ENCODE data around the gene SLC25A45. TPM values are rescaled to one million over a fixed set of nuclear protein-coding genes. Genes with fewer than 3 reads are reported as not detected.
A peak's percentile ranks its signal among the peaks of the same experiment; 100 is the strongest.

Gene SLC25A45
- total RNA-seq, 1 experiment from 2014 or later: 3.9 TPM

GRCh38 chr11:65384301-65384889 lies 1.9 kb upstream of the SLC25A45 start:
- Mint-ChIP-seq H3K27ac (ENCODE audit: low read depth, unreplicated experiment) (peak overlapping the region; percentile 97), H3K27me3 (ENCODE audit: insufficient read depth, unreplicated experiment) (no peaks in the 10 kb centered on the region), H3K9me3 (ENCODE audit: unreplicated experiment) (no peaks in the 10 kb centered on the region), H3K4me3 (ENCODE audit: unreplicated experiment) (peak overlapping the region; percentile 68), H3K36me3 (ENCODE audit: insufficient read depth, unreplicated experiment) (peaks cover 6% of the 10 kb centered on the region), H3K4me1 (ENCODE audit: insufficient read depth, unreplicated experiment) (peaks cover 41% of the 10 kb centered on the region)
- intact Hi-C loops (cut with micrococcal nuclease): no loop called here
- ChIA-PET POLR2A (interaction anchor here (0.6 to 14.8 kb wide), 4 partner anchors 35 to 118 kb away, joined by 3 to 426 read pairs (median 172); partner anchors contain the start of genes MALAT1 and NEAT1), CTCF (interaction anchor here (0.7 to 3.2 kb wide), 2 partner anchors 32 to 128 kb away, joined by 3 to 17 read pairs; no protein-coding TSS in a partner anchor)
- no peak for DNase-seq (ENCODE audit: unreplicated experiment)
- TF ChIP-seq CTCF (IDR thresholded peaks at IDR 0.05; ENCODE audit: unreplicated experiment): no peak
- no TSS peak for BruUV-seq (replicated peaks)

GRCh38 chr11:65383778-65384177 lies 1.3 kb upstream of the SLC25A45 start:
- DNase-seq (ENCODE audit: unreplicated experiment): no peak
- POLR2A ChIA-PET: interaction anchor here (0.6 to 14.8 kb wide), 10 partner anchors 8 to 118 kb away, joined by 3 to 426 read pairs (median 4); partner anchors contain the start of genes MALAT1 and NEAT1
- H3K4me3 Mint-ChIP-seq (ENCODE audit: unreplicated experiment): peak overlapping the region; percentile 68

GRCh38 chr11:65382804-65383368 lies 440 bp upstream of the SLC25A45 start:
- H3K27me3 Mint-ChIP-seq (ENCODE audit: insufficient read depth, unreplicated experiment): no peaks in the 10 kb centered on the region
- TSS peak; percentile 63 for BruUV-seq (replicated peaks)
- H3K36me3 Mint-ChIP-seq (ENCODE audit: insufficient read depth, unreplicated experiment): peaks cover 6% of the 10 kb centered on the region
- ChIA-PET CTCF (interaction anchor here (0.7 to 3.2 kb wide), 9 partner anchors 9 to 540 kb away, joined by 3 to 17 read pairs (median 3); partner anchors contain the start of gene FAM89B), POLR2A (interaction anchor here (0.5 to 14.8 kb wide), 22 partner anchors 9 to 1861 kb away, joined by 3 to 426 read pairs (median 4); partner anchors contain the start of genes FAM89B, MALAT1, NEAT1 and TIGD3)
- DNase-seq (ENCODE audit: unreplicated experiment): peak; percentile 97
- intact Hi-C loops (cut with micrococcal nuclease): loop anchor here (1.0 to 2.0 kb wide), 3 partner anchors 38 to 127 kb away; no protein-coding TSS in a partner anchor
- peak overlapping the region; percentile 97 for H3K27ac Mint-ChIP-seq (ENCODE audit: low read depth, unreplicated experiment)
- TF ChIP-seq CTCF (IDR thresholded peaks at IDR 0.05; ENCODE audit: unreplicated experiment): no peak
- peak overlapping the region; percentile 68 for H3K4me3 Mint-ChIP-seq (ENCODE audit: unreplicated experiment)
- H3K9me3 Mint-ChIP-seq (ENCODE audit: unreplicated experiment): no peaks in the 10 kb centered on the region
- H3K4me1 Mint-ChIP-seq (ENCODE audit: insufficient read depth, unreplicated experiment): peaks cover 26% of the 10 kb centered on the region

More at GRCh38 chr11:65383778-65384177, 1.3 kb upstream of the SLC25A45 start:
- H3K36me3 Mint-ChIP-seq (ENCODE audit: insufficient read depth, unreplicated experiment): peaks cover 6% of the 10 kb centered on the region
- BruUV-seq (replicated peaks): no TSS peak
- peak overlapping the region; percentile 97 for H3K27ac Mint-ChIP-seq (ENCODE audit: low read depth, unreplicated experiment)
- no peak for TF ChIP-seq CTCF (IDR thresholded peaks at IDR 0.05; ENCODE audit: unreplicated experiment)
- H3K4me1 Mint-ChIP-seq (ENCODE audit: insufficient read depth, unreplicated experiment): peaks cover 35% of the 10 kb centered on the region
- intact Hi-C loops (cut with micrococcal nuclease): loop anchor here (2.0 kb wide), 1 partner anchor 85 kb away; no protein-coding TSS in a partner anchor
- CTCF ChIA-PET: interaction anchor here (0.6 to 3.2 kb wide), 6 partner anchors 32 to 127 kb away, joined by 3 to 17 read pairs (median 5); no protein-coding TSS in a partner anchor
- H3K9me3 Mint-ChIP-seq (ENCODE audit: unreplicated experiment): no peaks in the 10 kb centered on the region
- no peaks in the 10 kb centered on the region for H3K27me3 Mint-ChIP-seq (ENCODE audit: insufficient read depth, unreplicated experiment)

- POLR2A ChIA-PET: interaction anchor here (0.6 to 14.8 kb wide), 21 partner anchors 9 to 330 kb away, joined by 3 to 426 read pairs (median 5); partner anchors contain the start of genes FAM89B, MALAT1, NEAT1 and TIGD3
- no peak for DNase-seq (ENCODE audit: unreplicated experiment)
- CTCF ChIA-PET: interaction anchor here (0.6 to 3.2 kb wide), 9 partner anchors 10 to 190 kb away, joined by 3 to 17 read pairs (median 3); partner anchors contain the start of genes FAM89B and SCYL1
- Mint-ChIP-seq H3K27ac (ENCODE audit: low read depth, unreplicated experiment) (peak overlapping the region; percentile 97), H3K4me1 (ENCODE audit: insufficient read depth, unreplicated experiment) (peaks cover 26% of the 10 kb centered on the region), H3K4me3 (ENCODE audit: unreplicated experiment) (peak overlapping the region; percentile 68), H3K27me3 (ENCODE audit: insufficient read depth, unreplicated experiment) (no peaks in the 10 kb centered on the region), H3K9me3 (ENCODE audit: unreplicated experiment) (no peaks in the 10 kb centered on the region), H3K36me3 (ENCODE audit: insufficient read depth, unreplicated experiment) (peaks cover 6% of the 10 kb centered on the region)
- intact Hi-C loops (cut with micrococcal nuclease): loop anchor here (1.0 to 2.0 kb wide), 3 partner anchors 40 to 129 kb away; no protein-coding TSS in a partner anchor
- BruUV-seq (replicated peaks): no TSS peak
- TF ChIP-seq CTCF (IDR thresholded peaks at IDR 0.05; ENCODE audit: unreplicated experiment): no peak
Measured at GRCh38 chr11:65381716-65382032, 772 bp downstream of the SLC25A45 start.
